OCI-LY1 (cell line): ENCODE measurements around the gene EP300.

ENCODE experiments used
- H2AFZ ChIP-seq: fragments of 200-600 bp; sonication (generic), shearing (Covaris generic); 2 replicates; pipeline ENCODE4 v1.6.0; 2014; ENCODE audit warnings: antibody characterized with exemption, mild to moderate bottlenecking, low read length
- H3F3A ChIP-seq: fragments of 200-600 bp; sonication (generic), shearing (Covaris generic); 2 replicates; pipeline ENCODE4 v1.6.0; 2014; ENCODE audit warnings: mild to moderate bottlenecking, antibody characterized with exemption, low read length, moderate library complexity; ENCODE audit not compliant: insufficient read depth
- H3K27ac ChIP-seq: fragments of 200-600 bp; sonication (generic); 2 replicates; pipeline ENCODE4 v1.5.1; 2014; ENCODE audit warnings: low read length, mixed run types, mild to moderate bottlenecking, low read depth; ENCODE audit not compliant: poor library complexity, severe bottlenecking
- H3K27me3 ChIP-seq: fragments of 200-600 bp; sonication (generic); 2 replicates; pipeline ENCODE4 v1.6.0; 2014; ENCODE audit warnings: antibody characterized with exemption, mild to moderate bottlenecking, low read length, moderate library complexity; ENCODE audit not compliant: insufficient read depth
- H3K36me3 ChIP-seq: fragments of 200-600 bp; sonication (generic); 2 replicates; pipeline ENCODE4 v1.6.1; 2014; ENCODE audit warnings: mild to moderate bottlenecking, antibody characterized with exemption, low read length, moderate library complexity, mixed read lengths; ENCODE audit not compliant: insufficient read depth
- H3K4me1 ChIP-seq: fragments of 200-600 bp; sonication (generic); 2 replicates; pipeline ENCODE4 v1.5.1; 2014; ENCODE audit warnings: mild to moderate bottlenecking, low read length, moderate library complexity; ENCODE audit not compliant: insufficient read depth, severe bottlenecking
- H3K4me2 ChIP-seq: fragments of 200-600 bp; sonication (generic), shearing (Covaris generic); 2 replicates; pipeline ENCODE4 v1.6.1; 2014; ENCODE audit warnings: low read length
- H3K4me3 ChIP-seq: fragments of 200-600 bp; sonication (generic); 2 replicates; pipeline ENCODE4 v1.5.1; 2014; ENCODE audit warnings: low read length, low read depth, mild to moderate bottlenecking, mixed read lengths; ENCODE audit not compliant: poor library complexity, severe bottlenecking
- H3K79me2 ChIP-seq: fragments of 200-600 bp; shearing (Covaris generic); 2 replicates; pipeline ENCODE4 v1.6.1; 2016; ENCODE audit warnings: mixed run types, low read length, mixed read lengths; ENCODE audit not compliant: insufficient read depth
- H3K9ac ChIP-seq: fragments of 200-600 bp; sonication (generic), shearing (Covaris generic); 2 replicates; pipeline ENCODE4 v1.6.1; 2014; ENCODE audit warnings: mild to moderate bottlenecking, low read length, mixed read lengths
- H3K9me2 ChIP-seq: fragments of 200-600 bp; sonication (generic), shearing (Covaris generic); 2 replicates; pipeline ENCODE4 v1.6.1; 2014; ENCODE audit warnings: low read depth, mild to moderate bottlenecking, low read length, mixed read lengths
- H3K9me3 ChIP-seq: fragments of 200-600 bp; shearing (Covaris generic); 2 replicates; pipeline ENCODE4 v1.6.1; 2014; ENCODE audit warnings: low read length, mixed read lengths
- H4K20me1 ChIP-seq: fragments of 200-600 bp; sonication (generic), shearing (Covaris generic); 2 replicates; pipeline ENCODE4 v1.6.0; 2016; ENCODE audit warnings: mild to moderate bottlenecking, low read length; ENCODE audit not compliant: insufficient read depth
- CTCF ChIP-seq: fragments of 200-600 bp; sonication (generic), shearing (Covaris generic); IDR thresholded peaks from 2 replicates; pipeline ENCODE4 v1.5.1; 2017; ENCODE audit warnings: mild to moderate bottlenecking, antibody characterized with exemption, low read length, moderate library complexity, mixed read lengths
- EZH2 ChIP-seq: fragments of 200-600 bp; sonication (generic), shearing (Covaris generic); IDR thresholded peaks from 2 replicates; pipeline ENCODE4 v1.8.0; 2017; ENCODE audit warnings: borderline replicate concordance, mixed run types, mild to moderate bottlenecking, antibody characterized with exemption, low read length, moderate library complexity, mixed read lengths

The EP300 gene

DNA sequence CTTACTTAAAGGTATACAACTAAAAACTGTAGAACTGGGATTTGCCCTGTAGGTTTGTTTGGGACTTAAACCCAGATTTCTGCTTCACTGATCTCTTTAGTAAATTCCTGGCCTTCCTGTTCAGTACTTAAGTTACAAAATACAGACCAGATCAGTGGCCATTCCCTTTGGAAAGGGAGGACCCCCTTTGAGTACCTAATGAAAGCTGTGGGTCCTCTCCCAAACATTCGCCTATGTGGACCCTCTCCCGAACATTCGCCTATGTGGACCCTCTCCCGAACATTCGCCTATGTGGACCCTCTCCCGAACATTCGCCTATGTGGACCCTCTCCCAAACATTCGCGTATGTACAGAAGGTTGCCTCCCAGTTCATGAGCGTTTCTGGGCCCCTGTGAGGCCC is 123.0 kb downstream of the EP300 start:
- H3K9me3 ChIP-seq = no peaks in the 10 kb centered on the region
- no peak overlapping the region for H3K4me2 ChIP-seq
- no peak overlapping the region for H3K4me3 ChIP-seq
- no peak overlapping the region for H2AFZ ChIP-seq
- H4K20me1 ChIP-seq = no peaks in the 10 kb centered on the region
- H3K9me2 ChIP-seq = no peaks in the 10 kb centered on the region
- H3K9ac ChIP-seq = no peak overlapping the region
- no peaks in the 10 kb centered on the region for H3K27me3 ChIP-seq
- no peaks in the 10 kb centered on the region for H3F3A ChIP-seq
- peaks cover 70% of the 10 kb centered on the region for H3K36me3 ChIP-seq
- TF ChIP-seq EZH2 = no peak
- TF ChIP-seq CTCF = no peak
- no peaks in the 10 kb centered on the region for H3K79me2 ChIP-seq
- no peak overlapping the region for H3K27ac ChIP-seq
- H3K4me1 ChIP-seq = peaks cover 13% of the 10 kb centered on the region

GRCh38 chr22:41215926-41216325 is 123.5 kb downstream of the EP300 start:
- Histone ChIP-seq H3K4me1 (peaks cover 13% of the 10 kb centered on the region), H3K27ac (no peak overlapping the region), H3K36me3 (peaks cover 70% of the 10 kb centered on the region), H3K4me3 (no peak overlapping the region), H3K9ac (no peak overlapping the region), H3K9me2 (no peaks in the 10 kb centered on the region), H2AFZ (no peak overlapping the region), H3K4me2 (no peak overlapping the region), H3K9me3 (no peaks in the 10 kb centered on the region), H3K79me2 (no peaks in the 10 kb centered on the region), H3F3A (no peaks in the 10 kb centered on the region), H4K20me1 (no peaks in the 10 kb centered on the region), H3K27me3 (no peaks in the 10 kb centered on the region)
- no peak for TF ChIP-seq EZH2
- TF ChIP-seq CTCF = no peak

GRCh38 chr22:41216984-41217383 is 124.6 kb downstream of the EP300 start:
- no peak overlapping the region for H3K9ac ChIP-seq
- H3K9me2 ChIP-seq = no peaks in the 10 kb centered on the region
- no peak overlapping the region for H3K4me3 ChIP-seq
- H3K27ac ChIP-seq = peak overlapping the region; percentile 41
- H3K9me3 ChIP-seq = no peaks in the 10 kb centered on the region
- H2AFZ ChIP-seq = no peak overlapping the region
- TF ChIP-seq CTCF (no peak), EZH2 (no peak)
- no peaks in the 10 kb centered on the region for H4K20me1 ChIP-seq
- peaks cover 13% of the 10 kb centered on the region for H3K4me1 ChIP-seq
- peaks cover 71% of the 10 kb centered on the region for H3K36me3 ChIP-seq
- H3K27me3 ChIP-seq = no peaks in the 10 kb centered on the region
- H3K79me2 ChIP-seq = no peaks in the 10 kb centered on the region
- H3F3A ChIP-seq = no peaks in the 10 kb centered on the region
- no peak overlapping the region; the same call in 1 of the 2 replicates for H3K4me2 ChIP-seq
